K562 (cell line): ENCODE data around the gene SLC24A3. TPM values are rescaled to one million over a fixed set of nuclear protein-coding genes. Genes with fewer than 3 reads are reported as not detected.

Experiments used
- ATAC-seq: fragments of 200-7000 bp; cut with Tn5 transposase; 3 replicates; pipeline ENCODE4 v1.9.1; 2020; ENCODE audit warnings: moderate library complexity
- BruUV-seq: library from RNA; stranded (reverse); fragments of 400-500 nt; replicated peaks from 2 replicates; lab custom pipeline; 2021; lab: Mats Ljungman, UMichigan
- CTCF ChIA-PET: fragments of 300-600 bp; formaldehyde crosslinking; extraction: SDS; loops from one replicate; lab custom pipeline; 2021; ENCODE audit warnings: low intra/inter-chr PET ratio; lab: Yijun Ruan, JAX
- POLR2A ChIA-PET: fragments of 300-600, 350-650 bp; sonication (Branson Sonifier 250); formaldehyde crosslinking; extraction: SDS; loops from one replicate; lab custom pipeline; 2021; ENCODE audit warnings: antibody characterized with exemption, inconsistent platforms; lab: Yijun Ruan, JAX
- DNase-seq, 4 experiments: peaks; one replicate each; pipeline versions ENCODE4 v3.0.0 to v3.0.0-alpha.2; 2011 to 2018; ENCODE audit warnings: low spot score in 3 of 4, mixed read lengths in 3 of 4; ENCODE audit errors: extremely low read depth in 1 of 4
- FAIRE-seq: peaks from 2 replicates; lab custom pipeline; 2011; peaks lifted over from hg19 to GRCh38; lab: Jason Lieb, UNC
- H2AFZ ChIP-seq: 2 replicates; pipeline ENCODE4 v1.6.0; 2011; ENCODE audit warnings: low read depth, low read length, control low read depth, inconsistent platforms
- H3K27ac ChIP-seq: fragments of 200-600 bp; 3 replicates; pipeline ENCODE4 v1.8.0; 2011; ENCODE audit warnings: low read depth, mild to moderate bottlenecking, control low read depth, inconsistent platforms, low read length, moderate library complexity, mixed read lengths; ENCODE audit errors: extremely low read depth
- H3K27me3 ChIP-seq, 2 experiments: fragments of 300-600 bp in 1 of 2; 2 replicates in 1 of 2; 3 replicates in 1 of 2; pipeline versions ENCODE4 v1.6.0 to v1.8.0; 2011; ENCODE audit warnings: inconsistent platforms in 2 of 2, low read length in 2 of 2, mild to moderate bottlenecking in 1 of 2, mixed read lengths in 1 of 2, moderate library complexity in 1 of 2; ENCODE audit not compliant: control insufficient read depth in 2 of 2, insufficient read depth in 2 of 2
- H3K36me3 ChIP-seq: fragments of 300-600 bp; 3 replicates; pipeline ENCODE4 v1.8.0; 2011; ENCODE audit warnings: mild to moderate bottlenecking, low read length, inconsistent platforms; ENCODE audit not compliant: control insufficient read depth, insufficient read depth
- H3K4me1 ChIP-seq, 2 experiments: fragments of 200-600 bp in 1 of 2; replicated peaks in 1 of 2; 2 replicates in 1 of 2; 3 replicates in 1 of 2; pipeline versions ENCODE4 v1.5.1 to v1.8.0; 2011; ENCODE audit warnings: inconsistent platforms in 2 of 2, low read length in 2 of 2, mild to moderate bottlenecking in 1 of 2, mixed read lengths in 1 of 2, moderate library complexity in 1 of 2; ENCODE audit not compliant: control insufficient read depth in 2 of 2, insufficient read depth in 2 of 2
- H3K4me2 ChIP-seq: 2 replicates; pipeline ENCODE4 v1.6.1; 2011; ENCODE audit warnings: low read length, control low read depth, inconsistent platforms, mixed read lengths; ENCODE audit not compliant: insufficient read depth
- H3K4me3 ChIP-seq: fragments of 200-600 bp; sonication (generic), shearing (Covaris generic); 2 replicates; pipeline ENCODE4 v1.5.1; 2016; ENCODE audit warnings: control low read depth, inconsistent platforms
- H3K79me2 ChIP-seq: fragments of 200-600 bp; 3 replicates; pipeline ENCODE4 v1.8.0; 2011; ENCODE audit warnings: low read length, inconsistent platforms; ENCODE audit not compliant: control insufficient read depth, insufficient read depth
- H3K9ac ChIP-seq, 2 experiments: 2 replicates each; pipeline versions ENCODE4 v1.6.0 to v1.6.1; 2011; ENCODE audit warnings: low read depth in 2 of 2, low read length in 2 of 2, control low read depth in 1 of 2, inconsistent platforms in 1 of 2, mild to moderate bottlenecking in 1 of 2, mixed read lengths in 1 of 2; ENCODE audit not compliant: insufficient read depth in 1 of 2
- H3K9me1 ChIP-seq: one replicate; pipeline ENCODE4 v1.6.0; 2011; ENCODE audit warnings: inconsistent platforms, mild to moderate bottlenecking, low read length, moderate library complexity; ENCODE audit not compliant: control insufficient read depth, insufficient read depth
- H3K9me3 ChIP-seq: replicated peaks from 2 replicates; pipeline ENCODE4 v1.5.1; 2011; ENCODE audit warnings: low read depth, low read length, inconsistent platforms; ENCODE audit not compliant: control insufficient read depth, insufficient read depth
- H4K20me1 ChIP-seq: replicated peaks from 2 replicates; pipeline ENCODE4 v1.6.1; 2011; ENCODE audit warnings: low read length, inconsistent platforms, mixed read lengths; ENCODE audit not compliant: control insufficient read depth, insufficient read depth
- CREBBP ChIP-seq: IDR thresholded peaks from one replicate; pipeline ENCODE4 v1.6.1; 2012; ENCODE audit warnings: low read depth, mild to moderate bottlenecking, control low read depth, inconsistent platforms, low read length
- ETS1 ChIP-seq: conservative IDR thresholded peaks from 2 replicates; pipeline ENCODE4 v1.6.1; 2011; ENCODE audit warnings: low read depth, mild to moderate bottlenecking, low read length; ENCODE audit not compliant: control insufficient read depth
- HIVEP1 ChIP-seq: fragments of 250-450 bp; sonication (Bioruptor Pico); IDR thresholded peaks from 2 replicates; pipeline ENCODE4 v1.4.0; 2020; ENCODE audit warnings: mild to moderate bottlenecking
- HNRNPK ChIP-seq: fragments of 200-400 bp; formaldehyde crosslinking; IDR thresholded peaks from one replicate; pipeline ENCODE4 v1.6.1; 2018; ENCODE audit warnings: mild to moderate bottlenecking, low read depth, low read length; ENCODE audit not compliant: poor library complexity, severe bottlenecking
- ILK ChIP-seq: fragments of 450-650 bp; IDR thresholded peaks from 2 replicates; pipeline ENCODE4 v1.6.1; 2016; ENCODE audit warnings: missing genetic modification characterization, low read depth, mild to moderate bottlenecking, missing compliant biosample characterization, moderate library complexity, borderline replicate concordance
- NR4A1 ChIP-seq, 2 experiments: fragments of 250-450 bp in 1 of 2; fragments of 450-650 bp in 1 of 2; sonication (Bioruptor Pico) in 1 of 2; IDR thresholded peaks; 2 replicates each; pipeline versions ENCODE4 v1.4.0 to v1.6.1; 2016 to 2020; ENCODE audit warnings: mild to moderate bottlenecking in 2 of 2, missing compliant biosample characterization in 1 of 2, missing genetic modification characterization in 1 of 2, moderate library complexity in 1 of 2
- POLR2AphosphoS5 ChIP-seq: IDR thresholded peaks from 2 replicates; pipeline ENCODE4 v1.6.1; 2011; ENCODE audit warnings: mild to moderate bottlenecking, low read depth, low read length, moderate library complexity; ENCODE audit not compliant: control insufficient read depth, insufficient read depth
- PURB ChIP-seq: sonication (generic); formaldehyde crosslinking; IDR thresholded peaks from 2 replicates; pipeline ENCODE4 v1.9.0; 2021; ENCODE audit warnings: low read depth, mild to moderate bottlenecking, missing genetic modification reagents
- ZNF184 ChIP-seq: sonication (generic); formaldehyde crosslinking; IDR thresholded peaks from 2 replicates; pipeline ENCODE4 v1.5.0; 2020; ENCODE audit warnings: missing genetic modification reagents
- ZNF197 ChIP-seq: fragments of 200-800 bp; sonication (Bioruptor generic); IDR thresholded peaks from 2 replicates; pipeline ENCODE4 v1.6.1; 2016; ENCODE audit warnings: low read depth, missing genetic modification characterization, missing compliant biosample characterization
- WGBS: fragments of 100-300 bp; shearing (Covaris generic); methylation state at CpG from one replicate; pipeline ENCODE4 v1.1.6; 2016; ENCODE audit warnings: low coverage, mixed read lengths; ENCODE audit not compliant: insufficient coverage; ENCODE audit errors: missing lambda C conversion rate; 5-methylcytosine and 5-hydroxymethylcytosine counted together
- in situ Hi-C: fragments of 300-500 bp; cut with MboI; formaldehyde crosslinking; loops from 4 replicates; pipeline ENCODE4 v1.15.0; 2018; ENCODE audit warnings: inconsistent platforms, mixed read lengths
- intact Hi-C: fragments of 100-400 bp; cut with micrococcal nuclease; formaldehyde crosslinking; loops from 2 replicates; pipeline ENCODE4 v1.14.2; 2022
- polyA plus RNA-seq, 8 experiments: library from polyadenylated mRNA; depleted of rRNA in 4 of 8; stranded (reverse) in 5 of 8; unstranded in 3 of 8; fragments of >200 nt; fragmentation: Nextera tagmentation in 2 of 8; fragmentation: Illumina TruSeq in 1 of 8; extraction: Ambion mirVana in 2 of 8; extraction: Trizol in 1 of 8; gene quantifications; 2 replicates each; pipeline versions ENCODE4 v1.2.1 to v1.2.3, GENCODE V29; 2011 to 2014; ENCODE audit warnings: inconsistent platforms in 1 of 8, missing spikeins in 1 of 8
- total RNA-seq, 7 experiments: library from RNA; depleted of rRNA in 6 of 7; stranded (reverse); fragments of >200 nt in 6 of 7; fragmentation: Illumina TruSeq in 2 of 7; extraction: Trizol in 2 of 7; gene quantifications; 2 replicates each; pipeline versions ENCODE4 v1.2.1 to v1.2.3, GENCODE V29; 2011 to 2021; ENCODE audit warnings: low replicate concordance in 1 of 7
- TF ChIP-seq, protein P1 (sequence below): fragments of 450-650 bp; IDR thresholded peaks from 2 replicates; pipeline ENCODE4 v1.7.0; 2016; ENCODE audit warnings: borderline replicate concordance
- TF ChIP-seq, protein P2 (sequence below): fragments of 450-650 bp; formaldehyde crosslinking; IDR thresholded peaks from 2 replicates; pipeline ENCODE4 v1.4.0; 2020; ENCODE audit warnings: mild to moderate bottlenecking, moderate library complexity
- TF ChIP-seq, protein P3 (sequence below): fragments of 450-650 bp; formaldehyde crosslinking; IDR thresholded peaks from 2 replicates; pipeline ENCODE4 v1.4.0; 2020; ENCODE audit warnings: mild to moderate bottlenecking
- TF ChIP-seq, protein P4 (sequence below): fragments of 250-450 bp; sonication (Bioruptor Pico); IDR thresholded peaks from 2 replicates; pipeline ENCODE4 v1.8.0; 2021; ENCODE audit warnings: mild to moderate bottlenecking, moderate library complexity

SLC24A3 gene
- total and polyA plus RNA-seq, 9 of the 15 experiments (the other 6 are each of a cell fraction or from before 2014, with no cell fraction given), result not detected

GRCh38 chr20:19697415-19697814, 485.0 kb downstream of the SLC24A3 start:
- in situ Hi-C loops (no loop called here), intact Hi-C loops (loop anchor here (10.0 kb wide), 1 partner anchor 87 kb away; no protein-coding TSS in a partner anchor)
- Histone ChIP-seq H3K4me3 (no peak overlapping the region), H3K27me3 (no peaks in the 10 kb centered on the region), H3K79me2 (no peaks in the 10 kb centered on the region), H3K4me1 (no peaks in the 10 kb centered on the region), H3K9ac (no peak overlapping the region), H2AFZ (no peak overlapping the region), H4K20me1 (no peaks in the 10 kb centered on the region), H3K4me2 (no peak overlapping the region), H3K9me3 (no peaks in the 10 kb centered on the region), H3K27ac (no peak overlapping the region), H3K36me3 (no peaks in the 10 kb centered on the region), H3K9me1 (peaks cover 3% of the 10 kb centered on the region)
- POLR2A ChIA-PET, result no interaction called here
- BruUV-seq, result no TSS peak
- CTCF ChIA-PET, result no interaction called here
- no peak for DNase-seq
- no peak for TF ChIP-seq ZNF184
- no peak for TF ChIP-seq ETS1
- TF ChIP-seq, protein P1, sequence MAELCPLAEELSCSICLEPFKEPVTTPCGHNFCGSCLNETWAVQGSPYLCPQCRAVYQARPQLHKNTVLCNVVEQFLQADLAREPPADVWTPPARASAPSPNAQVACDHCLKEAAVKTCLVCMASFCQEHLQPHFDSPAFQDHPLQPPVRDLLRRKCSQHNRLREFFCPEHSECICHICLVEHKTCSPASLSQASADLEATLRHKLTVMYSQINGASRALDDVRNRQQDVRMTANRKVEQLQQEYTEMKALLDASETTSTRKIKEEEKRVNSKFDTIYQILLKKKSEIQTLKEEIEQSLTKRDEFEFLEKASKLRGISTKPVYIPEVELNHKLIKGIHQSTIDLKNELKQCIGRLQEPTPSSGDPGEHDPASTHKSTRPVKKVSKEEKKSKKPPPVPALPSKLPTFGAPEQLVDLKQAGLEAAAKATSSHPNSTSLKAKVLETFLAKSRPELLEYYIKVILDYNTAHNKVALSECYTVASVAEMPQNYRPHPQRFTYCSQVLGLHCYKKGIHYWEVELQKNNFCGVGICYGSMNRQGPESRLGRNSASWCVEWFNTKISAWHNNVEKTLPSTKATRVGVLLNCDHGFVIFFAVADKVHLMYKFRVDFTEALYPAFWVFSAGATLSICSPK, result no peak
- no peak for TF ChIP-seq HNRNPK
- TF ChIP-seq CREBBP, result no peak
- TF ChIP-seq HIVEP1 (CRISPR knock-in tag), result no peak
- no peak for TF ChIP-seq PURB (CRISPR knock-in tag)
- no peak for TF ChIP-seq NR4A1 (CRISPR knock-in tag; IDR thresholded peaks at IDR 0.05)
- TF ChIP-seq NR4A1 (tag; IDR thresholded peaks at IDR 0.05), result no peak
- TF ChIP-seq, protein P2, sequence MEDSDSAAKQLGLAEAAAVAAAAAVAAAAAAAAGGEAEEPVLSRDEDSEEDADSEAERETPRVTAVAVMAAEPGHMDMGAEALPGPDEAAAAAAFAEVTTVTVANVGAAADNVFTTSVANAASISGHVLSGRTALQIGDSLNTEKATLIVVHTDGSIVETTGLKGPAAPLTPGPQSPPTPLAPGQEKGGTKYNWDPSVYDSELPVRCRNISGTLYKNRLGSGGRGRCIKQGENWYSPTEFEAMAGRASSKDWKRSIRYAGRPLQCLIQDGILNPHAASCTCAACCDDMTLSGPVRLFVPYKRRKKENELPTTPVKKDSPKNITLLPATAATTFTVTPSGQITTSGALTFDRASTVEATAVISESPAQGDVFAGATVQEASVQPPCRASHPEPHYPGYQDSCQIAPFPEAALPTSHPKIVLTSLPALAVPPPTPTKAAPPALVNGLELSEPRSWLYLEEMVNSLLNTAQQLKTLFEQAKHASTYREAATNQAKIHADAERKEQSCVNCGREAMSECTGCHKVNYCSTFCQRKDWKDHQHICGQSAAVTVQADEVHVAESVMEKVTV, result no peak
- no peak for TF ChIP-seq ZNF197 (CRISPR knock-in tag)
- no peak for TF ChIP-seq POLR2AphosphoS5
- TF ChIP-seq, protein P3, sequence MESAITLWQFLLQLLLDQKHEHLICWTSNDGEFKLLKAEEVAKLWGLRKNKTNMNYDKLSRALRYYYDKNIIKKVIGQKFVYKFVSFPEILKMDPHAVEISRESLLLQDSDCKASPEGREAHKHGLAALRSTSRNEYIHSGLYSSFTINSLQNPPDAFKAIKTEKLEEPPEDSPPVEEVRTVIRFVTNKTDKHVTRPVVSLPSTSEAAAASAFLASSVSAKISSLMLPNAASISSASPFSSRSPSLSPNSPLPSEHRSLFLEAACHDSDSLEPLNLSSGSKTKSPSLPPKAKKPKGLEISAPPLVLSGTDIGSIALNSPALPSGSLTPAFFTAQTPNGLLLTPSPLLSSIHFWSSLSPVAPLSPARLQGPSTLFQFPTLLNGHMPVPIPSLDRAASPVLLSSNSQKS (CRISPR knock-in tag), result no peak
- TF ChIP-seq ILK, result no peak
- TF ChIP-seq, protein P4, sequence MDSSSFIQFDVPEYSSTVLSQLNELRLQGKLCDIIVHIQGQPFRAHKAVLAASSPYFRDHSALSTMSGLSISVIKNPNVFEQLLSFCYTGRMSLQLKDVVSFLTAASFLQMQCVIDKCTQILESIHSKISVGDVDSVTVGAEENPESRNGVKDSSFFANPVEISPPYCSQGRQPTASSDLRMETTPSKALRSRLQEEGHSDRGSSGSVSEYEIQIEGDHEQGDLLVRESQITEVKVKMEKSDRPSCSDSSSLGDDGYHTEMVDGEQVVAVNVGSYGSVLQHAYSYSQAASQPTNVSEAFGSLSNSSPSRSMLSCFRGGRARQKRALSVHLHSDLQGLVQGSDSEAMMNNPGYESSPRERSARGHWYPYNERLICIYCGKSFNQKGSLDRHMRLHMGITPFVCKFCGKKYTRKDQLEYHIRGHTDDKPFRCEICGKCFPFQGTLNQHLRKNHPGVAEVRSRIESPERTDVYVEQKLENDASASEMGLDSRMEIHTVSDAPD, result no peak
- no peak for ATAC-seq
- FAIRE-seq, result no peak
- 0% methylated on average over 2 of the region's 2 CpGs for WGBS
